AG09319 (cell line): ENCODE measurements around the gene INIP.

ENCODE experiments used
- DNase-seq: peaks from one replicate; pipeline ENCODE4 v3.0.0-alpha.2; 2010; ENCODE audit warnings: low read depth; ENCODE audit errors: extremely low read depth
- TF ChIP-seq, protein P1 (sequence below): IDR thresholded peaks from 2 replicates; pipeline ENCODE4 v1.5.1; 2011; ENCODE audit warnings: low read depth, mild to moderate bottlenecking, inconsistent platforms, low read length, moderate library complexity

Gene INIP

DNA sequence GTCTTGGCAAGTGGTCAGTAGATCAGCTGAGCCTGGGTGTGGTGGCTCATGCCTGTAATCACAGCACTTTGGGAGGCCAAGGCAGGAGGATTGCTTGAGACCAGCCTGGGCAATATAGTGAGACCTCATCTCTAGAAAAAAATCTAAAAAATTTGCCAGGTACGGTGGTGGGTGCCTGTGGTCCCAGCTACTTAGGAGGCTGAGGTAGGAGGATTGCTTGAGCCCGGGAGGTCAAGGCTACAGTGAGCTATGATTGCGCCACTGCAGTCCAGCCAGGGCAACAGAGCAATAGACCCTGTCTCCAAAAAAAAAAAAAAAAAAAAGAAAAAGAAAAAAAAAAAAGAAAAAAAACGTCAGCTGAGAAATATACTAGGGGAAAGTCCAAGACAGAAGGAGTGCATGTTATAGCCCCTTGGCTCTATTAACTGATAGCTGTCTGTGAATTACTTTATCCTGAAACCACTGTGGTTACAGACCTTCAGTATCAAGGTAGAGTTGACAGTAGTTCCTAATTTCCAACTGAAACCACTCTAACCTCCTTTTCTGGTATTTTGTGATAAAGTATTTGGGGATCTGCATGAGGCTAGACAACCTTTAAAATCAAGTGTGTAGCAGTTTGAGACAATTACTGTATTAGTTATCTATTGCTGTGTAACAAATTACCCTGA lies 2.3 kb upstream of the INIP start:
- DNase-seq, result no peak
- TF ChIP-seq, protein P1, sequence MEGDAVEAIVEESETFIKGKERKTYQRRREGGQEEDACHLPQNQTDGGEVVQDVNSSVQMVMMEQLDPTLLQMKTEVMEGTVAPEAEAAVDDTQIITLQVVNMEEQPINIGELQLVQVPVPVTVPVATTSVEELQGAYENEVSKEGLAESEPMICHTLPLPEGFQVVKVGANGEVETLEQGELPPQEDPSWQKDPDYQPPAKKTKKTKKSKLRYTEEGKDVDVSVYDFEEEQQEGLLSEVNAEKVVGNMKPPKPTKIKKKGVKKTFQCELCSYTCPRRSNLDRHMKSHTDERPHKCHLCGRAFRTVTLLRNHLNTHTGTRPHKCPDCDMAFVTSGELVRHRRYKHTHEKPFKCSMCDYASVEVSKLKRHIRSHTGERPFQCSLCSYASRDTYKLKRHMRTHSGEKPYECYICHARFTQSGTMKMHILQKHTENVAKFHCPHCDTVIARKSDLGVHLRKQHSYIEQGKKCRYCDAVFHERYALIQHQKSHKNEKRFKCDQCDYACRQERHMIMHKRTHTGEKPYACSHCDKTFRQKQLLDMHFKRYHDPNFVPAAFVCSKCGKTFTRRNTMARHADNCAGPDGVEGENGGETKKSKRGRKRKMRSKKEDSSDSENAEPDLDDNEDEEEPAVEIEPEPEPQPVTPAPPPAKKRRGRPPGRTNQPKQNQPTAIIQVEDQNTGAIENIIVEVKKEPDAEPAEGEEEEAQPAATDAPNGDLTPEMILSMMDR, result no peak

DNA sequence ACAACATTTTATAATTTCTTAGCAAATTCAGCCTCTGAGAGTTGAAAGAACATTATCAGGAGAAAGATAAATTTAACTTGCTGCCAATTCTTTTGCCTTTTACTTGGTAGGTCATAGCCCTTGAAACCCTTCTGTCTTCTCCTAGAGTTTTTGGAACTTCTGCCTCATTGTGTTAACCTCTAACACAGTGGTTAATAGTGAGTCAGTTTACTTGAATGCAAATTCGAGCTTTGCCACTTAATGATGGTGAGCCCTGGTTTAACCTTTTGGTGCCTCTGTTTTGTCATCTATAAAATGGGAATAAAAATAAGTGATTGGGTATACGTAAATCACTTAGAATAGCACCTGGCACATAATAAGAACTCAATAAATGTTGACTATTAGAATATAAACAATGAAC lies 1.8 kb upstream of the INIP start:
- TF ChIP-seq, protein P1, result no peak
- no peak for DNase-seq

DNA sequence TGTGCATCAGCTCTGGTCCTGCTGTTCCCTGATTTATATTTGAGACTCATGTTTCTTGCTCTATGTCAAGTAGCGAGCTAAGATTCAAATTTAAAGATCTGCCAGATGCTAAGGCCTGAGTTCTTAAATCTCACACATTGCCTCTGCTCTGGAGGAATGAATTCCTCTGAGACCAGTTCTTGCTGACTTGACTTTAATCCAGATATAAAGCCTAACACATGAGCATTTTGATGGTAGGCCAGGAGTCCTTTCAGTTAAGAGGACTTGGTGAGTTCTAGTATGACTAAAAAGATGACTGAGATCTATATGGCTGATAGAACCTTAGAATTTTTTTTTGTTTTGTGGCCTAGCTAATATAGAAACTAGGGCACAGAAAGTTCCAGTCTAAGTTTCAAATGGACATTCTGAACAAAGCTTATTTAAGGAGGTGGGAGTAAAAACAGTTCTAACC lies 1.3 kb upstream of the INIP start:
- TF ChIP-seq, protein P1, result no peak
- no peak for DNase-seq

DNA sequence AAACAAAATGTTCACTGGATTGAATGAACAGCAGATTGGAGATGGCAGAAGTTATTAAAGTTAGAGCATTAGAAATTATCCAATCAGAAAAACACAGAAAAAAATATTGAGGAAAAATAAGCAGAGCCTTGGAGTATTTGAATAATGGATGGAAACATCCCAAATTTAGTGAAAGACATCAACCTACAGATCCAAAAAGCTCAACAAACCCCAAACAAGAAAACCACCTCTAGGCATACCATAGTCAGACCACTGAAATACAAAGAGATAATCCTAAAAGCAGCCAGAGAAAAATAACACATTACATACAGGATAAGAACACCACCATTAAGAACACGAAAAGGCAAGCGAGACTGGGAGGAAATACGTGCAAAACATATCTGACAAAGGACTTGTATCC lies 5.2 kb downstream of the INIP start:
- TF ChIP-seq, protein P1, result no peak
- DNase-seq, result no peak

DNA sequence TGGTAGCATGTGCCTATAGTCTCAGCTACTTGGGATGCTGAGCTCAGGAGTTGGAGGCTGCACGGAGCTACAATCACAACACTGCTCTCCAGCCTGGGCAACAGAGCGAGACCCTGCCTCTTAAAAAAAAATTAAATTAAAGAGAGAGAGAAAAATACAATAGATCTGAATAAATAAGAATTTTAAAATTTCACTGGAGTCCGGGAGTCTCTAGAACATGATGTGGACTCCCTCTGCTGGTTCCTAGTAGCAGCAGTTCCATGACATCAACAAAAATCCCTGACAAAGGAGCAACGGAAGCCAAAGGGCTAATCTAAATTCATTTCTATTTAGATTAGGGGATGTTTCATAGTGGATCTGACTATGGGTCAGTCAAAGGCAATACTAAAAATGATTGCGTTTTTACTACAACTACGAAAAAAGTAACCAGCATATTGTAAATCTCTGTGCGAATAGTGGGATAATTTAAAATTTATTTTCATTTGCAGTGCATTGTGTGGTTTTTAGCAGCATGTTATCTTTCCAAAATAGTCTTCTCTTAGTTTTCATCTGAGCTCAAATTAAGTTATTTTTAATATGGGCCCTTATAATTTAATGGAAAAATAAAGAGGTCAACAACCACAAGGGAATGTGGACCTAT lies 6.7 kb downstream of the INIP start:
- TF ChIP-seq, protein P1, result peak; percentile 79
- no peak for DNase-seq

DNA sequence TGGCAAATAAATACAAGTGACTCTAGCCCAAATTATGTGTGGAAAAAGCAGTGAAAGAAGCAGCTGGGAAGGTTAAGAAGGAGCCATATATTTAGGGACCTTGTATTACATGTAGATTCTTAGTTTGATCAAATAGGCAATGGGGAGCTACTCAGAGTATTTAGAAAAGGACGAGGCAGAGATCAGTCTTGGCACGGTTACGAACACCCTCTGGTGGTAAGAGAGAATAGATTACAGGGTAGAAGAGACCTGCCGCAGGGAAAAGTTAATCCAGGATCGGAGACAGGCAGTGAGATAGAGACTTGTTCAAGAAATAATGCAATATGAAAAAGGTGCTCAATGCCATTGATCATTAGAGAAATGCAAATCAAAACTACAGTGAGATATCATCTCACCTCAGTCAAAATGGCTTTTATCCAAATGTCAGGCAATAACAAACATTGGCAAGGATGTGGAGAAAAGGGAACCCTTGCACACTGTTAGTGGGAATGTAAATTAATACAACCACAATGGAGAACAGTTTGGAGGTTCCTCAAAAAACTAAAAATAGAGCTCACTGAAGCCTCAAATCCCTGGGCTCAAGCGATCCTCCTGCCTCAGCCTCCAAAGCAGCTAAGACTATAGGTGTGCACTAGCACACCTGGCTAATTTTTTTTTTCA lies 12.0 kb downstream of the INIP start:
- no peak for DNase-seq
- TF ChIP-seq, protein P1, result peak; percentile 36

DNA sequence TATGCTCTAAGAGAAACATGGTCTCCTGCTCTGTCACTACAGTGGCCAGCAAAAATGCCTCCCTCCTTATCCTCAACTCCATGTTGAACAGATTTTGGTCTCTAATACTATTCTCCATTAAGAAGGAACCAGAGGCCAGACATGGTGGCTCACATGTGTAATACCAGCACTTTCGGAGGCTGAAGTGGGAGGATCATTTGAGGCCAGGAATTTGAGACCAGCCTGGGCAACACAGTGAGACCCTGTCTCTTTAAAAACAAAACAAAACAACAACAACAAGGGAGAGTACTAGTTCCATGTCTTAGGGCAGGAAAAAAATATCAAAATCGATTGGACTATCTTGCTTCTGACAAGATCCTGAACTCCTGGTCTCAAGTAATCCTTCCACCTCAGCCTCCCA lies 14.6 kb downstream of the INIP start:
- no peak for DNase-seq
- TF ChIP-seq, protein P1, result no peak
